ENCODE data around the gene SETD4. TPM values are rescaled to one million over a fixed set of nuclear protein-coding genes. Genes with fewer than 3 reads are reported as not detected.

The SETD4 gene
- total and polyA plus RNA-seq, 2 donors (not counting 1 experiment from before 2014, with no cell fraction given): 15.1 to 48.5 TPM

- intact Hi-C loops (cut with micrococcal nuclease): loop anchor here (1.0 to 5.0 kb wide), 3 partner anchors 8 to 145 kb away; partner anchors contain the start of gene SETD4
- Histone ChIP-seq H3K79me2 (ENCODE audit: control insufficient read depth, insufficient read depth, low read length) (no peaks in the 10 kb centered on the region), H3K4me1 (ENCODE audit: control insufficient read depth in 2 of 2, insufficient read depth in 2 of 2, low read length in 2 of 2) (peaks cover 26 to 29% of the 10 kb centered on the region in 2 donors), H3K36me3 (replicated peaks in 1 of 2; ENCODE audit: control extremely low read depth in 1 of 2, control insufficient read depth in 1 of 2, extremely low read depth in 1 of 2, insufficient read depth in 2 of 2, low read length in 1 of 2) (peaks cover 0 to 8% of the 10 kb centered on the region in 2 experiments), H3K4me2 (replicated peaks; ENCODE audit: low read depth, low read length, poor library complexity, severe bottlenecking) (peak overlapping the region; percentile 46), H3K9ac (ENCODE audit: low read length) (no peak overlapping the region), H3K9me3 (ENCODE audit: control extremely low read depth in 1 of 3, control insufficient read depth in 2 of 3, insufficient read depth in 1 of 3, low read length in 2 of 3) (peaks cover 0 to 3% (median 0%) of the 10 kb centered on the region in 3 donors), H4K20me1 (ENCODE audit: control insufficient read depth, insufficient read depth, low read length, poor library complexity, severe bottlenecking) (no peaks in the 10 kb centered on the region), H3K4me3 (ENCODE audit: control extremely low read depth in 1 of 5, extremely low read depth in 1 of 5, insufficient read depth in 1 of 5, low read depth in 2 of 5, low read length in 4 of 5) (no peak overlapping the region), H2AFZ (ENCODE audit: insufficient read depth, low read depth, low read length, poor library complexity, severe bottlenecking) (peak overlapping the region; percentile 46), H3K27ac (ENCODE audit: low read length in 2 of 2) (peak overlapping the region; percentile 16 to 54), H3K27me3 (replicated peaks in 1 of 4; ENCODE audit: control extremely low read depth in 1 of 4, control insufficient read depth in 3 of 4, insufficient read depth in 4 of 4, low read length in 3 of 4) (no peaks in the 10 kb centered on the region)
- peak; percentile 33 for DNase-seq
- WGBS (ENCODE audit: insufficient coverage): no CpG with 5 or more reads among the region's 7 CpGs
- Mint-ChIP-seq H3K4me1 (peaks cover 44% of the 10 kb centered on the region), H3K9me3 (ENCODE audit: insufficient read depth) (no peaks in the 10 kb centered on the region), H3K4me3 (peak overlapping the region; percentile 3), H3K27ac (peak overlapping the region; percentile 33), H3K27me3 (no peaks in the 10 kb centered on the region)
- ATAC-seq (ENCODE audit: low read depth): peak; percentile 59
- TF ChIP-seq EZH2 (IDR thresholded peaks at IDR 0.05; ENCODE audit: borderline replicate concordance, insufficient read depth, low read depth, low read length, poor library complexity, severe bottlenecking) (no peak), CTCF (IDR thresholded peaks at IDR 0.05) (no peak)
- POLR2A ChIA-PET: interaction anchor here (1.6 kb wide), 1 partner anchor 17 kb away, joined by 5 read pairs; the partner anchor contains the start of gene SETD4
- CTCF ChIA-PET: interaction anchor here (0.6 to 1.0 kb wide), 5 partner anchors 11 to 47 kb away, joined by 3 read pairs; partner anchors contain the start of gene SETD4
These were observed 16.7 kb upstream of the SETD4 start for GRCh38 chr21:36076878-36077655.

- no peaks in the 10 kb centered on the region for H3K79me2 ChIP-seq (ENCODE audit: control insufficient read depth, insufficient read depth, low read length)
- no peak overlapping the region for H3K27ac ChIP-seq (ENCODE audit: low read length in 2 of 2)
- ChIA-PET POLR2A (interaction anchor here (1.6 kb wide), 1 partner anchor 16 kb away, joined by 5 read pairs; the partner anchor contains the start of gene SETD4), CTCF (interaction anchor here (0.9 to 1.0 kb wide), 2 partner anchors 16 to 29 kb away, joined by 3 read pairs; partner anchors contain the start of gene SETD4)
- Mint-ChIP-seq H3K4me1 (peaks cover 53% of the 10 kb centered on the region), H3K9me3 (ENCODE audit: insufficient read depth) (no peaks in the 10 kb centered on the region), H3K27ac (peak overlapping the region; percentile 47), H3K4me3 (no peak overlapping the region), H3K27me3 (no peaks in the 10 kb centered on the region)
- H2AFZ ChIP-seq (ENCODE audit: insufficient read depth, low read depth, low read length, poor library complexity, severe bottlenecking): no peak overlapping the region
- no peak for TF ChIP-seq CTCF (IDR thresholded peaks at IDR 0.05)
- TF ChIP-seq EZH2 (IDR thresholded peaks at IDR 0.05; ENCODE audit: borderline replicate concordance, insufficient read depth, low read depth, low read length, poor library complexity, severe bottlenecking): no peak
- no CpG with 5 or more reads among the region's 5 CpGs for WGBS (ENCODE audit: insufficient coverage)
- ATAC-seq (ENCODE audit: low read depth) (no peak), DNase-seq (no peak)
- H3K4me1 ChIP-seq (ENCODE audit: control insufficient read depth in 2 of 2, insufficient read depth in 2 of 2, low read length in 2 of 2): peaks cover 26 to 32% of the 10 kb centered on the region in 2 donors
- intact Hi-C loops (cut with micrococcal nuclease): loop anchor here (2.0 to 5.0 kb wide), 2 partner anchors 15 to 144 kb away; partner anchors contain the start of gene SETD4
- no peak overlapping the region for H3K4me3 ChIP-seq (ENCODE audit: control extremely low read depth in 1 of 5, extremely low read depth in 1 of 5, insufficient read depth in 1 of 5, low read depth in 2 of 5, low read length in 4 of 5)
- H3K4me2 ChIP-seq (replicated peaks; ENCODE audit: low read depth, low read length, poor library complexity, severe bottlenecking): no peak overlapping the region
- H3K9me3 ChIP-seq (ENCODE audit: control extremely low read depth in 1 of 3, control insufficient read depth in 2 of 3, insufficient read depth in 1 of 3, low read length in 2 of 3): peaks cover 0 to 3% (median 0%) of the 10 kb centered on the region in 3 donors
- H4K20me1 ChIP-seq (ENCODE audit: control insufficient read depth, insufficient read depth, low read length, poor library complexity, severe bottlenecking): no peaks in the 10 kb centered on the region
- peaks cover 0 to 16% of the 10 kb centered on the region in 2 experiments for H3K36me3 ChIP-seq (replicated peaks in 1 of 2; ENCODE audit: control extremely low read depth in 1 of 2, control insufficient read depth in 1 of 2, extremely low read depth in 1 of 2, insufficient read depth in 2 of 2, low read length in 1 of 2)
- H3K27me3 ChIP-seq (replicated peaks in 1 of 4; ENCODE audit: control extremely low read depth in 1 of 4, control insufficient read depth in 3 of 4, insufficient read depth in 4 of 4, low read length in 3 of 4): no peaks in the 10 kb centered on the region
- H3K9ac ChIP-seq (ENCODE audit: low read length): no peak overlapping the region
These were observed 15.6 kb upstream of the SETD4 start for GRCh38 chr21:36075953-36076352.
